ENCODE measurements around the gene USP48.

Gene USP48

GRCh38 chr1:21751281-21751680 lies 31.7 kb downstream of the USP48 start:
- DNase-seq (ENCODE audit: low read depth in 2 of 3, low spot score in 2 of 3): no peak

GRCh38 chr1:21750841-21751240 lies 32.1 kb downstream of the USP48 start:
- DNase-seq (ENCODE audit: low read depth in 2 of 3, low spot score in 2 of 3): no peak

- DNase-seq (ENCODE audit: low read depth in 2 of 3, low spot score in 2 of 3): no peak
Observed at GRCh38 chr1:21749859-21750468, 33.0 kb downstream of the USP48 start.

DNA sequence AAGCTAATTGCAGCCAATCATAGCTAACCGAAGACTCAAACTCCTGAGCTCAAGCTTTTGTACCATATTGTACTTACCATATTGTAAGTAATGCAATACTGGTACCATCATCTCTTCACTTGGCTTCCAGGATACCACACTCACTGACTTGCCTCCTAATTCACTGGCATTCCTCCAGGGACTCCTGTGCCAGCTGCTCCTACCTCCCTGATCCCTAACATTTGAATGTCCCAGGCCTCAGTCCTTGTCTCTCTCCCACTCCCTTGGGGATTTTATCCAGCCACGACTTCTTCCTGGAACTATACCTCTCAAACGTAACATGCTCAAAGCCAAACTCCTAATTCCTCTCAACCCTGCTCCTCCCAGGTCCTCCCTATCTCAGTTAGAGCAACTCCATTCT lies 33.8 kb downstream of the USP48 start:
- DNase-seq (ENCODE audit: low read depth in 2 of 3, low spot score in 2 of 3): no peak

DNA sequence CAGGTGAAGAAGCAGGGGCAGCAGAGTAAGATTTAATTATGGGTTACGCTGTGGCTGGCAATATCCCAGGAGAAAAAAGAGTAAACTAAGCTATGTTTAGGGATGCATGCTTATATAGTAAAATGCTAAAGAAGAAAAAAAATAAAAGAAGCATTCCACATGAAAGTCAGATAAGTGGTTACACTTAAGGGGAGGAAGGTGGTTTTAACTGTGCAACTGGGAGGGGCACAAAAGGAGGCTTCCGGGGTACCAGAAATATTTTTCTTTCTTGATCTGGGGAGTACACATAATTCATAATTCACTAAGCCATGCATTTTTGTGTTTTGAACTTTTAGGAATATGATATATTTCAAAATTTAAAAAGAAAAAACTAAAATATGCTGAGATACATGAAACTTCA lies 39.5 kb downstream of the USP48 start:
- no peak for DNase-seq (ENCODE audit: low read depth in 2 of 3, low spot score in 2 of 3)

DNA sequence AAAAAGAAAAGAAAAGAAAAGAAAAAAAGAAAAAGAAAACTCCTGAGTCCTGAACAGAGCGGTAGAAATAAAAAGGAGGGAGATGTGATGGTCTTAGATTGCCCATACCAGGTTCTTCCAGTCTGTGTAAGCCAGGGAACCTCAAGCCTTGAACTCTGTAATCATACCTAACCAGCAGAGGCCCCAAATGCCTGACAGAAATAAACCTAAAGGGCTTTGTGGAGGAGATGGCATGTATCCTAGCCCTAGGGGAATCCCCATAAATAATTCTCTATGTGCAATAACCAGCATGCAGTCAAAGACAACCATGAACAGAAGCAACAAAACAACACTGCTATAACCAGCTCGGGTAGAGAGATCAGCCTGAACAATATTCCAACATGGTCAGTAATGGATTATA lies 40.4 kb downstream of the USP48 start:
- DNase-seq (ENCODE audit: low read depth in 2 of 3, low spot score in 2 of 3): no peak

GRCh38 chr1:21741206-21741605 lies 41.7 kb downstream of the USP48 start:
- no peak for DNase-seq (ENCODE audit: low read depth in 2 of 3, low spot score in 2 of 3)

- no peak for DNase-seq (ENCODE audit: low read depth in 2 of 3, low spot score in 2 of 3)
Observed at GRCh38 chr1:21736876-21737275, 46.1 kb downstream of the USP48 start.

- no peak for DNase-seq (ENCODE audit: low read depth in 2 of 3, low spot score in 2 of 3)
Observed at GRCh38 chr1:21736011-21736410, 46.9 kb downstream of the USP48 start.

GRCh38 chr1:21734526-21734925 lies 48.4 kb downstream of the USP48 start:
- DNase-seq (ENCODE audit: low read depth in 2 of 3, low spot score in 2 of 3): no peak

GRCh38 chr1:21732664-21733063 lies 50.3 kb downstream of the USP48 start:
- no peak for DNase-seq (ENCODE audit: low read depth in 2 of 3, low spot score in 2 of 3)

DNA sequence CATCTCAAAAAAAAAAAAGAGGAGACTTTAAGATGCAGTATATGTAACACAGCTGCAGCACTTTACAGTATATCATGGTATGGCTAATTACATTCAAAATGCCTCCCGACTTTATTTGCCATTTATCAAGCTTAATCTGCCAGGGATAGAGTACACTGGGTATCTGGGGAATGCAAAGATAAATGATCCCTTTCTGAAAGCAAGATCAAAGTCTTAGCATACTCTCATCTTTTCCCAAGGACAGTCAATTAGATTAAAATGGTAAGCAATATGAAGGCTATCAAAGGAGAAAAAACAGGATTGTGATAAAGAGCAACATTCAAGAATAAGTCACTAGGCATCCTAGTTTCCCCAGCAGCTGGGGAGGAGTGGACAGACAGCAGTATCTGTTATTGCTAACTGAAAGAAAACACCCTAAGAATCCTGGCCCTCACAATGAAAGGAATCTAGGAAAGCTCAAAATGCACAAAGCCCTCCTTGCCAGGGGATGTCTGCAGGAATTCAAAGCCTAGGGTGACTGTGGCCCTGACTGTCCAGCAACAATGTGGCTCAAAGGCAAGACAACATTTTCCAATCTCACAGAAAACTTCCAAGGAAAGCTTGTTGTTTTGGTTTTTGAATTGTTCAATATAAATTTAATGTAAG lies 57.1 kb downstream of the USP48 start:
- no peak for DNase-seq (ENCODE audit: low read depth in 2 of 3, low spot score in 2 of 3)

- DNase-seq (ENCODE audit: low read depth in 2 of 3, low spot score in 2 of 3): no peak
Observed at GRCh38 chr1:21724570-21724969, 58.4 kb downstream of the USP48 start.

DNA sequence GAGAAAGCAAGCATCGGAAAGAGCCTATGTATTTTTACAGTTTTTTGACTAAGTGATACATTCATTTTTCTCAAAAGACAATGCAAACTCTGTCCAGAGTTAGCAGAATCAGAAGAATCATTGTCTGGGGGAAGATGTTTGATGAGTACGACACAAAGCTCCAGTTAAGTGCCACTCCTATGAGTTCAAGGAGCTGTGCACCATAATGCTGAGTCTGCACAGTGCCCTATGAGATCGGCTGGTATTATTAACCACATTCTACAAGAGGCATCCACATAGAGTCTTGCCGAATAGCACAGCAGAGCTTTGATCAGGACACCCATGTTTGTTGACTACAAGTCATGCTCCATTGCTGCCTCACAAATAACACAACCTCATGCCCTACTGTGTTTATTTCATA lies 58.9 kb downstream of the USP48 start:
- DNase-seq (ENCODE audit: low read depth in 2 of 3, low spot score in 2 of 3): no peak

- no peak for DNase-seq (ENCODE audit: low read depth in 2 of 3, low spot score in 2 of 3)
Observed at GRCh38 chr1:21721295-21721985, 61.5 kb downstream of the USP48 start.

DNA sequence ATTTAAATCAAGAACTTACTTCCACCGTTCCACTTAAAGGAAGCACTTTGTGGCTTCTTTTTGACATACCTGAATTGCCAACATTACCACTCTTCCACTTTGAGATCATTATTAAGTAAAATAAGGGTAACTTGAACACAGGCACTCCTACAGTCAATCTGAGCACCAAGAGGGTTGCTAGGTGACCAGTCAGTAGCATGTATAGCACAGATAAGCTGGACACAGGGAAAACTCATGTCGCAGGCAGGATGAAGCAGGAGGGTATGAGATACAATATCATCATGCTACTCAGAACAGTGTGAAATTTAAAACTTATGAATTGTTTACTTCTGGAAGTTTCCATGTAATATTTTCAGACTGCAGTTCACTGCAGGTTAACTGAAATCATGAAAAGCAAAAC lies 66.8 kb downstream of the USP48 start:
- no peak for DNase-seq (ENCODE audit: low read depth in 2 of 3, low spot score in 2 of 3)

- no peak for DNase-seq (ENCODE audit: low read depth in 2 of 3, low spot score in 2 of 3)
Observed at GRCh38 chr1:21707891-21708290, 75.1 kb downstream of the USP48 start.

DNA sequence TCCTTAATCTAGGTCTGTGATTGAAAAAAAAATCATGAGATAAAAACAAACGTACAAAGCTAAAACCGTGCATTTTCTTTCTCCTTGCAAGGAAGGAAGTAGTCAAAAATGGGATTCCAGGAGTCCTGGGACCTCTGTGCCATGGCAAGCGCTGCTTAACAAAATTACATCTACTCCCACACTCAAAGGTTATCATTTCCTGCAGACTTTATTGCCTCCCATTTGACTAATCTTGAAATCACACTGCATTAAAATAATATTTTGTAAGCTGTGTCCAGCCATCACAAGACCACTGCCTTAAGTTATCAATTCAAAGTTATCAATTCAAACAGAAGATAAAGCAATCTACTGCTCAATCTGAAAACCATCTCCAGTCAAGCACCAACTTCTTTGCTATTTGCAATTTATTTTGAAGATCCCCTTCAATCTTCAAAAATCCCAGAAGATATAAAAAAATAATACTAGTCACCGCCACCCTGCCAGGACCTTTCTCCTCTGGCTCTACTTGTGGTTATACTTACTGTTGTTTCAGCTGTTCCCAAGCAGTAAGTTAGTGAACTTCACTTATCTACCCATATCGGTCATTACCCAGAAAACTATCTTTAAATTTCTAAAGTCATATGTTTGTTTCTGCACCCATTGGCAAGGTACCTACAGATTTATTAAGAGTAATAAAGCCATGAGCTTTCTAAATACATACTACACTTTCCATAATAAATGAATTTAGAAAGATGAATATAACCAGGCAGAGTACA lies 75.7 kb downstream of the USP48 start:
- DNase-seq (ENCODE audit: low read depth in 2 of 3, low spot score in 2 of 3): no peak

GRCh38 chr1:21706151-21706835 lies 76.7 kb downstream of the USP48 start:
- no peak for DNase-seq (ENCODE audit: low read depth in 2 of 3, low spot score in 2 of 3)

DNA sequence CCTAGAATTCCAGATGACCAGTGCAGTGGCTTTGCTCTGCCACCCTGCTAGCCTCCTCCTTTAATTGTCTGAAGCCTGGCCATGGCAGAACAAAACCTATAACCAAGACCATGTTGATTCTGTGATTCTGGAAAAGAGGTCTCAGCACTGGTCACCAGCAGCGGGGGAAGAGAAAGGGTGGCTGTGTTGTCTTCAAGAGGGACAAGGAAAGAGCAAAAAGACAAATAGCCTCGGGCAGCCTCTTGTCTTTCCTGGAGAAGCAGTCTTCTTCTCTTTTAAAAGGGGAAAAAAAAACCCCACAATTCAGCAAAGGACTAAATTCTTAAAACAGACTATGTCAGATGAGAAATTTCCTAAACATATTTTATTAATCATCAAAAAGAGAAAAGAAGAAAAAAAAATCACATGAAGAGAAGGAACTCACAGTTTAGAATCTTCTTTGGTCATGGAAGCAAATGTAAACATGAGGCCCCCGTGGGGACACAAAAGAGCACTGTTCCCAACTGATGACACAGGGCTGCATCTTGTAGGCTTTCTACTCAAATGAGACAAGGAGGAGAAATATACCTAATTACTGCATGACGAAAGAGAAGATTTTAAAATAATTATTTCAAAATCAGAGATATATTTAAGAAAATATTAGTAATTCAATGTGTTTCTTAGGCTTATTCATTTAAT lies 77.5 kb downstream of the USP48 start:
- DNase-seq (ENCODE audit: low read depth in 2 of 3, low spot score in 2 of 3): no peak

DNA sequence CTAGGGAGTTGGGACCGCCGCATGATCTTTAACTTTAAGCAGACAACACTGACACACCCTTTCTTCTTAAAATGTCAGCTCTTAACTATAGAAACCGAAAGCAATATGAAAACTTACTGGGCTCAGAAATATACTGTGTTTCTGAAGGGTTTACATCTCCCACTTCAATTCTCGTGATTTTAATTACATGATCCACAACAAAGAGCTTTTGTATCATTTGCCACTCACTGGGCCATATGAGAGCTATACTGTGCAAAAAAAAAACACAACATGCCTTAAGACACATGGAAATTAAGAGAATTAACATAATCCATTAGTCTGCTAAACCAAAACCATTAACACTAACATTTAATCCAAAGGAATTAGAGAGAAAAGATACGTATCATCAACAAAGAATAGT lies 78.8 kb downstream of the USP48 start:
- DNase-seq (ENCODE audit: low read depth in 2 of 3, low spot score in 2 of 3): no peak
